Measurements from ENCODE around the gene MCF2L.

- TF ChIP-seq CTCF (optimal IDR thresholded peaks at IDR 0.05 in 1 of 3, IDR thresholded peaks at IDR 0.05 in 1 of 3, conservative IDR thresholded peaks at IDR 0.05 in 1 of 3; ENCODE audit: extremely low read depth in 1 of 3, insufficient read depth in 2 of 3, low read length in 3 of 3) (no peak), EZH2 (IDR thresholded peaks at IDR 0.05; ENCODE audit: low read length) (no peak)
Observed at GRCh38 chr13:113005076-113005865, 36.3 kb downstream of the MCF2L start.

All from keratinocyte (primary cell).